Measurements from ENCODE around the gene U2AF2.

DNA sequence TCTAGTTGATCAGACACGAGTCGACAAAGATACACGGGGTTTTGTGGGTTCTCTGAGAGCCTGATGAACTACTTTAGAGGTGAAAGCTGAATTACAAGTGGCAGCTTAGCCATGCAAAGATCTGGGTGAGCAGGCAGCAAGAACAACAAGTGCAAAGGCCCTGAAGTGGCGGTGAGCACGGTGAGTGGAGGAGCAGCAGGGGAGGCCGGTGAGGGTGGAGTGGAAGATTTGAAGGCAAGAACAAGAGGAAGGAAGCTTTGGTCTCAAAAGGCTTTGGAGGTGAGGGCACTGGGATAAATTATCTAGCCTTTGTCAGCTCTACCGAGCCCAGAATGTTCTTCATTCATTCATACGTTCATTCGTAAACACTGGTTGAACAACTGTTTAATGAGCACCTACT is 48.0 kb upstream of the U2AF2 start:
- TF ChIP-seq, protein P1, sequence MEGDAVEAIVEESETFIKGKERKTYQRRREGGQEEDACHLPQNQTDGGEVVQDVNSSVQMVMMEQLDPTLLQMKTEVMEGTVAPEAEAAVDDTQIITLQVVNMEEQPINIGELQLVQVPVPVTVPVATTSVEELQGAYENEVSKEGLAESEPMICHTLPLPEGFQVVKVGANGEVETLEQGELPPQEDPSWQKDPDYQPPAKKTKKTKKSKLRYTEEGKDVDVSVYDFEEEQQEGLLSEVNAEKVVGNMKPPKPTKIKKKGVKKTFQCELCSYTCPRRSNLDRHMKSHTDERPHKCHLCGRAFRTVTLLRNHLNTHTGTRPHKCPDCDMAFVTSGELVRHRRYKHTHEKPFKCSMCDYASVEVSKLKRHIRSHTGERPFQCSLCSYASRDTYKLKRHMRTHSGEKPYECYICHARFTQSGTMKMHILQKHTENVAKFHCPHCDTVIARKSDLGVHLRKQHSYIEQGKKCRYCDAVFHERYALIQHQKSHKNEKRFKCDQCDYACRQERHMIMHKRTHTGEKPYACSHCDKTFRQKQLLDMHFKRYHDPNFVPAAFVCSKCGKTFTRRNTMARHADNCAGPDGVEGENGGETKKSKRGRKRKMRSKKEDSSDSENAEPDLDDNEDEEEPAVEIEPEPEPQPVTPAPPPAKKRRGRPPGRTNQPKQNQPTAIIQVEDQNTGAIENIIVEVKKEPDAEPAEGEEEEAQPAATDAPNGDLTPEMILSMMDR (IDR thresholded peaks at IDR 0.05), result no peak
- TF ChIP-seq POLR2A (IDR thresholded peaks at IDR 0.05), result no peak
